Measurements from ENCODE around the gene UBE3D.

DNA sequence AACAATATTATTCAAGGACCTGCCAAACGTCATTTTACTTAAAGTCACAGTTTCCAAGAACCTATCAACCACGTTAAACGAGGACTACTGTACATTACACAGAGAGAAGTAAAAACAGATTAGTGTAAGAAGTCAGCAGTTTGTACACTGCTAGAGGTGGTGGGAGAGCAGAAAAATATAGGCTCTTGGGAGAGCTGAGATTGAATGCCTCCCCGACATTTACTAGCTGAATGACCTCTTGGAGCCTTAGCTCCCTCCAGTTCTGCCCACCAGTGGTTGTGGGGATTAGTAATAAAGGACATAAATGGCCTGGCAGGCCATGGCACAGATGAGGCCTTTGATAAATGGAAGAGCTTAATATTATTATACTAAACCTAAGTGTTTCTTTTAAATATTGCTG is 161.4 kb downstream of the UBE3D start:
- TF ChIP-seq CTCF (IDR thresholded peaks at IDR 0.05) (no peak), POLR2A (IDR thresholded peaks at IDR 0.05) (no peak)

Data from testis (tissue), 2 donors.